Measurements from ENCODE around the gene SLC38A8. TPM values are rescaled to one million over a fixed set of nuclear protein-coding genes. Genes with fewer than 3 reads are reported as not detected.
A peak's percentile ranks its signal among the peaks of the same experiment; 100 is the strongest.

The SLC38A8 gene
- total RNA-seq, 1 donor from 2014 or later = not detected

DNA sequence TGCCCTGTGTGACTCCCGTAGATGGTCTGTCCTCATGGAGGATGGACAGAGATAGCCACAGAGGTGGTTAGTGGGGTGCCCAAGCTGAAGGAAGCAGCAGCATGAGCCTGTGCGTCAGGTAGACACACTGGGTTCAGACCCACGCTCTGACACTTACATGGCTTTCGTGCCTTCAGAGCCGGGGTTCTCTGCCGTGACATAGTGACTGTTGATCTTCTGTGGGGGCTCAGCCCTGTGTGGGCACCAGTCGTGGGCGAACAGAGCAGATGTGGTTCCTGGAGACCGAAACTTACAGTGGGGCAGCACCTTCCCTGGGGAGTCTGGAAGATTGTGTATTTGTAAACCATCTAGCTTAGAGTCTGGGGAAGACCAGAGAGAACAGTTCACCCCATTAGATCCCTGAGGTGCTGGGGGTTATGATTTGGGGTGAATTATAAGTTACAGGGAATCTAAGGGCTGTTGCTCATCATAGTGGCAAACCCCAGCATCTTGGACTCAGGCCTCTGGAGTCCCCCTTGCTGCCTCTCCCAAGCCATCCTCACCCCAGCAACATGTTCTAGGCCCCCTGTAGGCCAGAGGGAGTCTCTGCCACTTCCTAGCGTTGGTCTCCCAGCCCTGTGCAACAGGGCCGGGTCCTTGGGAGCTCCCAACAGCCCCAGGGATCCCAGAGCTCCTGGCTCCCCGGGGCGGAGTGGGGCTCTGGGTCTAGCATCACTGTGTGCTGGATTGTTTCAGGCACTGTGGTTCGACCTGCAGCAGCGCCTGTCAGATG lies 45.9 kb downstream of the SLC38A8 start:
- DNase-seq = no peak

DNA sequence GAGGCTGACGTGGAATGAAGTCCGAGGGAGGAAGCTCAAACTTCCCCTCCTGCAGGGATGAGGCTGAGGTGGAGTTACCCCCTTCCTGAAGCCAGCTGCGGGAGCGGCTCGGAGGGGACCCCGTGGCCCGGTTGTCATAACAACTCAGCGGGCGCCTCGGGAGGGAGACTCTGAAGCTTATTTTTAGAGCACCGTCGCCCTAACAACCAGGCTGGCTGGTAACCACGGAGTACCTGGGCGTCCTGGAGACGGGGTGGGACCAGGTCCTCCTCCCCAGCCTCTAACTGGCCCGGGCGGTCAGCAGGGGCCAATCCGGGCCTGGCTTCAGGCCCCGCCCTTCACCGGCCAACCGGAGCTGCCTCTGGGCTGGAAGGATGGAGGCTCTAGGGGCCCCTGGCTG lies 46.8 kb downstream of the SLC38A8 start:
- peak; percentile 33 for DNase-seq

DNA sequence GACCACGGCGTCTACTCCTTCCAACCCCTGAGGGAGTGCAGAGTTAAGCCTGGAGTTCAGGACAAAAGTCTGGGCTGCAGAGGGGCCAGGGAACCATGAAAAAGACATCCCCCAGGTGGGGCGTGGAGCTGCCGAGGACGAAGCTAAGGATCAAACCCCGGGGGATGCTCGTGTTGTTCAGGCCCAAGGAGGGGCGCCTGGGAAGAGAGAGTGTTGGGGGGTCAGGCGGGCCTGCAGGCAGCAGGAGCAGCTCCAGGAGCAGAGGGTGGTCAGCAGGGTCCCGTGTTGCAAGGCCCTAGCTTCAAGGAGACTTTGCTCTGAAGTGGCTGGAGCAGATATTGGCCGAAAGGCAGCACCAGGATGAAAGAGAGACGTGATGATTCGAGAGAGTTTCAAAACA lies 47.9 kb downstream of the SLC38A8 start:
- DNase-seq = no peak

- DNase-seq = no peak
Measured at GRCh38 chr16:83994087-83994486, 48.5 kb downstream of the SLC38A8 start.

- peak; percentile 62 for DNase-seq
Measured at GRCh38 chr16:83992624-83993023, 50.0 kb downstream of the SLC38A8 start.

- no peak for DNase-seq
Measured at GRCh38 chr16:83990492-83990891, 52.1 kb downstream of the SLC38A8 start.

DNA sequence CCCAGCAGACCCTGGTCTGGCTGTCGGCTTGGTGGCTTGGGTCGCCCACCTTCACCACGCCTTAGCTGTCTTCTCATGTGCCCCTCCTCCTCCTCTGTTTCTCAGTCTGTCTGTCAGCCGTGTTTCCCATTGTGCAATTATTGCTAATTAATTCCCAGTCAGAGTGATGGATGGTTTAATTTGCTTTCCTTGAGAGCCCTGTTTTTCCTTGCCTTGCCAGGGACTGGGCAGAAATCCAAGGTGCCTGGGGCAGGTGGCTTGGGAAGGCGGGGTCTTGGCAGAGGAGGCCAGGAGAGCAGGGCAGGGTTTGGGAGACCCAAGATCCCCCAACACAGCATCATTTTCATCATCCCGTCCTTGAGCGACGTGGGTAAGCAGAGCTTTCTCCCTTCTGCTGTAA lies 53.3 kb downstream of the SLC38A8 start:
- no peak for DNase-seq

DNA sequence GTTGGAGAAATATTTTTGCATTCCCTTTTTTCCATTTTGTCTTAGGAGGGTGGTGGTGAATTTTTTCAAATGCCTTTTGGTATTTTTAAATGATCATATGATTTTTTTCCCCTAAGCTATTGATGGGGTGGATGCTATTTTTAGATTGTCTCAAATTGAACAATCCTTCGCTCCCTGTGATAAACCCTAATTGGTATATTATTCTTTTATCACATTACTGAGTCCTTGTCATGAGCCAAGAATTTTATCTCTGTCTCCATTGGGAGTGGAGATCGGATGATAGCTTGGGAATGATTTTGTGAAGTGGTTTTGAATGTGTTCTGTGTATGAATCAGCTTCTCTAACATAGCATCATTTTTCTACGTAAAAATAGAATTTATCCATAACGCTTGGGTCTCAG lies 59.1 kb downstream of the SLC38A8 start:
- DNase-seq = no peak

DNA sequence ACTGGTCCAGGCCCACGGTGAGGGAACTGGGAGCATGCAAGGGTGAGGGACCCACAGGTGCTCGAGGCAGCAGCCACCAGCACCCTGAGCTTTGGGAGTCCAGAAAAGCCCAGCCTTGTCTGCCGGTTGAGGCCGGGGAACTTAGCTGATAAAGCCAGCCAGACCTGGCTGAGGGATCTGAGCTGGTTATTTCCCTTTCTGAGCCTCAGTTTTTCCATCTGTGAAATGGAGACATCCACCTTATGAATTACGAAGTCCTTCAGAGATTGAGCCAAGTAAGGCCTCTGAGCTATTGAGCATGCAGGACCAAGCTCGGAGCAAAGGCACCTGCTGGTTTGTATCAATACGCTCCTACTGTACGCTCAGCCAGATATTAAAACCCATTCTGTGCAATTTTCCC lies 60.8 kb downstream of the SLC38A8 start:
- DNase-seq = no peak

DNA sequence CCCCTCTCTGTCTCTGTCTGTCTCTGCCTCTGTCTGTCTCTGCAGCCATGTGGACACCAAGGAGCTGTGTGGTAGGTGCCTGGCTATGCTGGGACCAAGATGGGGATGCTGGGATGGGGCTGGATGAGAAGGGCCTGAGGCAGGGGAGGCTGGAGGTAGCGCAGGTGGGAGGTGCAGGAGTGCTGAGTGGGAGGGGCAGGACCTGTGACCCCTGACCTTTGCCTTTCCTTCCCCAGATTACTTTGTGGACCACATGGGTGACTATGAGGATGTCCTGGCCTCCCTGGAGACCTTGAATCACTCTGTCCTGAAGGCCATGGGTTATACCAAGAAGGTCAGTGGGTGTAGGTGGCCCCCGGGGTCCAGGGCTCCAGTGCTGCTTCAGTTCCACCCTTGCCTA lies 61.8 kb downstream of the SLC38A8 start:
- DNase-seq = no peak

DNA sequence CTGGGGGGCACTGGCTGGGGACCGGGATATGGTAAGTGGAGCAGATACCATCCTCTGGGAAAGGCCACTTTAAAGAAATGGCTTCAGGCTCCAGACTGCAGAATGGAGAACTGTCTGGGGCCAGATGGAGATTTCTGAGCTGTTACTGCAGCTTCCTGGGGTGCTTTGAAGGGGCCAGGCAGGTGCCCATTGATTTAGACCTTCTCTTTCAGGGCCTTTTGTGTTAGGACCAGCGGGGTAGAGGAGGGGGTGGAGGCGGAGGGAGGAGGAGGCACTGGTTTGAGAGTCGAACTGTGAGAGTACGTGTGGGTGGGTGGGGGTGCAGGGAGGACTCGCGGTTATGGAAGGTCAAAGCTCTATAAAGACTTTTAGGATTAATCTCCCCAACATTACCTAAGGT lies 63.2 kb downstream of the SLC38A8 start:
- DNase-seq = no peak

DNA sequence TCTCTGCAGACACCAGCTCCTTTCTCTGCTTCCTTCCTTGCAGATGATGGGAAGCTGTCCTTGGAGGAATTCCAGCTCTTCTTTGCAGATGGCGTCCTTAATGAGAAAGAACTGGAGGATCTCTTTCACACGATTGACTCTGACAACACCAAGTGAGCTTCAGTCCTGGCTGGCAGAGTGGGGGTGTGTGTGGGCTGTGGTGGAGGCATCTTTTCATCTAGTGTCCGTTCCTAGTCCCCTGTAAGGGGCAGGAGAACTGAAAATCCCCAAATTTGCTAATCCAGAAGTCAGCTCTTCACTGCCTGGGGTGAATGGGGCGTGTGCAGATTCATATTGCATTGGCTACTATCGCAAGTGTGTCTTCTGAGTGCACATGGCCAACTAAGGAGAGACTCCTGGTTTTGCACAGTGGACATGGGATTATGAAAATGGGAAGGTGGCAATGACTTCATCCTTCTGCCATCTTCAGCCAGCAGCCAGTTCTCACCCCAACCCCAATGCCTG lies 64.1 kb downstream of the SLC38A8 start:
- no peak for DNase-seq

DNA sequence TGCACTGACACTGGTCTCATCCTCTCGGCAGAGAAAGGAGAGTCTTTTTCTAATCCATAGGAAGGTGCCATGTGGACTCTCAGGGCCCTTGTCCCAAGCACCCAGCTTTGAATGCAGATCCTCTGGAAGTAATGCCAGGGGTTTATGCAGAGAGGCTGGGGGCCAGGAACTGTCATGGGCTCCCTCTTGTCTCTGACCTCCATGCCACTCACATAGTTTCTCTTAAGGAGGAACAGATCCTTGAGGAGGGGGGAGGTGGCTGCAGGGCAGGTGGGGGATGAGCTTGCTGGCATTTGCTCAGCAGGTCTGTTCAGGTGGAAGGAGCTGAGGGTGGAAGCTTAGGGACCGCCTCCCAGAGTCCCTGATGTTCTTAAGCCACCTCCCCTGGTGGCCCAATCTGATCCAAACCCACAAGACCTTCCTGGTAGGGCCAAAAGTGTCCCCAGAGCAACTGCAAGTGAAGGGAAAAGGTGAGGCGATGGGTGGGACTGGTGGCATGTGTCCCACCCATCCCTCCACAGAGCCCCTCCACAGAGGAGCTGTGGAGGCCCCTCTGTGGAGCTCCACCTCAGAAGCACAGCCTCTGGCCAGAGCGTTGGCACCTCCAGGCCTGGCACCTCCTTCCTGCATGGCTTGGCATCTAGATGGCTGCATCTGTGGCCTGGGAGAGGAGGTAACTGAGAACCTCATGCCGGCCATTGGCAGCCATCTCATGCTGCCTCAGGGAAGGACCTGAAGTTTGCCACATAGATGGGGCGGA lies 65.4 kb downstream of the SLC38A8 start:
- DNase-seq = no peak

- no peak for DNase-seq
Measured at GRCh38 chr16:83975590-83976260, 66.9 kb downstream of the SLC38A8 start.

- DNase-seq = no peak
Measured at GRCh38 chr16:83974475-83974874, 68.1 kb downstream of the SLC38A8 start.

DNA sequence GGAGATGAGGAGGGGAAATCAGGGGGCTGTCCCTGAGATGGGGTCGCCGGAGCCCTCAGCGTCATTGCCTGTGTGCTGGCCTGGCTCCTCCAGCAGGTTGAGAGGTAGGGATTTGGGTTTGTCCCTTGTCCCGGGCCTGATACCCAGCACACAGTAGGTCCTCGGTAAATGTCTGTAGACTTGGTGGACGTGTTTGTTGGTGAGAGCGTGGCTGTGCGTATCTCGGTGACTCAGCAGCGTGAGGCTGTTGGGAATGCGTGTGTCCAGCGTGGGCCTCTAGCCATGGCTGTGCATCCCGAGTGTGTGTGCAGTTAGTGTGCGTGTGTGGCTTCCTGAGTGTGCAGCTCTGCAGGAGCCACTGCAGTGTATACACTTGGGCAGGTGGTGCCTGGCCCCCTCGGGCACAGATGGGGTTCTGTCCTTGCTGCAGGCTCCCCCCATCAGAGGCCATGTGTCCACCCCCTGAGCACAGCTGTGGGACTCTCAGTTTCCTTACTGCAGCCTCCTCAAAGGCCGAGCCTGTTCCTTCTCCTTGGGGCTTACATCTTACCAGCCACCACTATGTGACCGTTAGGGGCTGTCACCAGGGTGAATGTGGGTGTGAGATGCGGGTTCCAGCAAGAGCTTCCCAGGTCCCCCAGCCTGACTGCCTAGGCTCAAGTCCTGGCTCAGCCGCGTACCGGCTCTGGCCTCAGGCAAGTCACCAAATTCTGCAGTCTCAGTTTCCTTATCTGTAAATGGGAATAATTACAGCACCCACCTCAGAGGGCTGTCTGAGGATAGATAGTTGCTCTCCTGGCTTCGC lies 68.8 kb downstream of the SLC38A8 start:
- DNase-seq = no peak

GRCh38 chr16:83973077-83973476 lies 69.5 kb downstream of the SLC38A8 start:
- no peak for DNase-seq

GRCh38 chr16:83972256-83973008 lies 70.2 kb downstream of the SLC38A8 start:
- DNase-seq = no peak

GRCh38 chr16:83971165-83972130 lies 71.1 kb downstream of the SLC38A8 start:
- no peak for DNase-seq

DNA sequence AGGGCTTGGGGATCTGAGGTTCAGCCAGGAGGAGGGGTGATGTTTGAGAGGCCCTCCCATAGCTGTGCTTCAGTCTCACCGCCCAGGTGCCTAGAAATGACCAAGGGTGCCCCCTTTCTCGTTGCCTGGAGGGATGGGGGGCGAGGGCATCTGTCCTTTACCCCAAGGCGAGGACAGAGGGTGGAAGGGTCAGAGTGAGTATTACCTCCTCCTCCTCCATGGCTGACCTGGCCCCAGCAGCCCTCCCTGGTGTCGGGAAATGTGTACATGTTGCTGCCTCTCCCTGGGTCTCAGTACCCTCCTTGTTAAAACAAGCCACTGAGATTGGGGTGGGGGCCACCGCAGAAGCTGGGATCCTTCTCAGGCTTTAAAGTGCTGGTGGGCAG lies 72.2 kb downstream of the SLC38A8 start:
- DNase-seq = no peak

Measured in occipital lobe (tissue), 2 donors.